Coronary artery (tissue), 2 donors: ENCODE data around the gene GPC6.

Source experiments
- DNase-seq: peaks from one replicate; pipeline ENCODE4 v3.0.0-alpha.2; 2017; ENCODE audit warnings: low spot score
- H3K27ac ChIP-seq, 2 donors: fragments of 200-600 bp; sonication (generic); one replicate each; pipeline ENCODE4 v1.5.1; 2016 to 2019
- H3K4me3 ChIP-seq: fragments of 200-600 bp; sonication (generic); 2 replicates; pipeline ENCODE4 v1.5.1; 2016; ENCODE audit warnings: mild to moderate bottlenecking, moderate library complexity
- CTCF ChIP-seq: fragments of 200-600 bp; sonication (generic); IDR thresholded peaks from one replicate; pipeline ENCODE4 v1.5.1; 2019; ENCODE audit warnings: antibody characterized with exemption

GPC6 gene

GRCh38 chr13:94033830-94034642 is 807.4 kb downstream of the GPC6 start:
- no peak for DNase-seq
- H3K27ac ChIP-seq: no peak overlapping the region
- H3K4me3 ChIP-seq: no peak overlapping the region
- TF ChIP-seq CTCF: no peak

- Histone ChIP-seq H3K4me3 (no peak overlapping the region), H3K27ac (no peak overlapping the region)
- no peak for DNase-seq
- TF ChIP-seq CTCF: no peak
Measured at GRCh38 chr13:94050039-94050438, 823.4 kb downstream of the GPC6 start.

- TF ChIP-seq CTCF: no peak
- no peak overlapping the region for H3K27ac ChIP-seq
- no peak overlapping the region for H3K4me3 ChIP-seq
- no peak for DNase-seq
Measured at GRCh38 chr13:94050686-94051085, 824.1 kb downstream of the GPC6 start.

- no peak for TF ChIP-seq CTCF
- no peak for DNase-seq
- no peak overlapping the region for H3K4me3 ChIP-seq
- no peak overlapping the region for H3K27ac ChIP-seq
Measured at GRCh38 chr13:94053986-94054593, 827.5 kb downstream of the GPC6 start.

GRCh38 chr13:94056362-94056990 is 829.9 kb downstream of the GPC6 start:
- DNase-seq: no peak
- H3K27ac ChIP-seq: no peak overlapping the region
- no peak overlapping the region for H3K4me3 ChIP-seq
- no peak for TF ChIP-seq CTCF

GRCh38 chr13:94057618-94058186 is 831.1 kb downstream of the GPC6 start:
- TF ChIP-seq CTCF: no peak
- no peak for DNase-seq
- H3K4me3 ChIP-seq: no peak overlapping the region
- no peak overlapping the region for H3K27ac ChIP-seq
